Measurements from ENCODE around the gene FSTL5.

- no peak for TF ChIP-seq CREB1 (CRISPR knock-in tag; IDR thresholded peaks at IDR 0.05; ENCODE audit: low read depth)
- no peak for TF ChIP-seq JUNB (IDR thresholded peaks at IDR 0.05; ENCODE audit: unreplicated experiment)
- no peak for TF ChIP-seq CTCF (conservative IDR thresholded peaks at IDR 0.05; ENCODE audit: low read depth in 2 of 2)
- no peak for TF ChIP-seq REST (IDR thresholded peaks at IDR 0.05; ENCODE audit: unreplicated experiment)
- no peak for TF ChIP-seq POLR2AphosphoS5 (IDR thresholded peaks at IDR 0.05; ENCODE audit: low read depth)
- no peak for TF ChIP-seq EZH2 (IDR thresholded peaks at IDR 0.05; ENCODE audit: low read depth, unreplicated experiment)
- no peak for TF ChIP-seq ZNF331 (CRISPR knock-in tag; IDR thresholded peaks at IDR 0.05; ENCODE audit: low read depth)
- no peak for TF ChIP-seq NANOG (IDR thresholded peaks at IDR 0.05; ENCODE audit: borderline replicate concordance)
- no peak for TF ChIP-seq EZH2phosphoT487 (IDR thresholded peaks at IDR 0.05; ENCODE audit: unreplicated experiment)
- TF ChIP-seq ZNF114 (CRISPR knock-in tag; IDR thresholded peaks at IDR 0.05), result no peak
- no peak for TF ChIP-seq ZNF462 (CRISPR knock-in tag; IDR thresholded peaks at IDR 0.05)
- no peak for TF ChIP-seq ETS1 (IDR thresholded peaks at IDR 0.05)
- TF ChIP-seq STAT1 (IDR thresholded peaks at IDR 0.05; ENCODE audit: unreplicated experiment), result no peak
These were observed 624.9 kb downstream of the FSTL5 start for GRCh38 chr4:161538941-161539340.
